ENCODE measurements around the gene NRF1. TPM values are rescaled to one million over a fixed set of nuclear protein-coding genes. Genes with fewer than 3 reads are reported as not detected.
"Not testable (repeated sequence)": the region's sequence is repeated elsewhere in the genome, so short reads cannot be mapped to it uniquely, and the experiment has no call there.

NRF1 gene
- total RNA-seq = 19.3 TPM
- long read RNA-seq, transcript NRF1-205 (11 exons, 3,528 nt) = minor isoform, 15 of 51 reads
- long read RNA-seq, transcript NRF1-201 (11 exons, 2,424 nt) = major isoform, 19 of 51 reads
- long read RNA-seq, partial matches to known transcripts = 1 of 51 reads
- long read RNA-seq, other reads (novel, unspliced or antisense) = 15 of 51 reads

DNA sequence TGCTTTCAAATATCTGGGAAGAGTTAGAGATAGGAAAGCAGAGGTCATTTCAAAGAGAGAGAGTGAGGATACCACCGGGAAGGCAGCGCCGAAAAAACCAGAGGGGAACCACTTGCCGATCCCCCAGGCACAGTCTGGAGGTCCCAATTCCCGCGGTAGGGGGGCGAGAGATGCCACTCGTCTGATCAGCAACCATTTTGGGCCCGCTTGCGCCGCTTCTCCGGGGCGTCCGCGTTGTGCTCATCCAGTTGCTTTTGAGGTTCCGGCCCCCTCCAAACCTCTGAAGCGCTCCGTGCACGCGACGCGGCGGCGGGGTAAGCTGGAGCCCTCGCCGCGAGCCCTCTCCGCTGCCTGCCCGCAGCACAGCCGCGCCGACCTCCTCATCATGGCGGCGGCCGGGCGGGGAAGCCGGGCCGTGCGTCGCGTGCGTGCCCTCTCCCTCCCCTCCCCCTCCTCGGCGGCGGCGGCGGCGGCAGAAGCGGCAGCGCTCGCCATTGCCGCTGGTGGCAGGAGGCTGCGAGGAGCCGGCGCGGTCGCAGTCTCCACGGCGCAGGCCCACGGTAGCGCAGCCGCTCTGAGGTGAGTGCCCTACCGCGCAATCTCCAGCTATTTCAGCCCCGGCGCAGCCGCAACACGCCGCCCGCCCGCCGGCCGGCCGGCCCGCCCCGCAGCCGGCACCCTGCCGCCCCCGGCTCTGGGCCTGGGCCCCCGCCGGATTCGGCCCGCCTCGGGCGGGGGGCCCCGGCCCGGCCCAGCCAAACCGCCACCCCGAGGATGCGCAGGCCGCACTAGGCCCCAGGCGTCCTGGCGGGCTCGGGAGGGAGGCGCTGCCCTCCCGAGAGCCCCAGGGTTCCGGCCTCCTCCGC is at the start of gene NRF1:
NRF1 (plus strand) TSS at position 475 of the 866 bp plus-strand sequence. CDS start 45,632 bp downstream, outside the sequence.
- peak; percentile 97 for ATAC-seq
- Histone ChIP-seq H3K27me3 (no peaks in the 10 kb centered on the region), H3K4me1 (peaks cover 37% of the 10 kb centered on the region), H3K4me3 (peak within 1 kb of the TSS; percentile 78), H3K27ac (peak within 1 kb of the TSS; percentile 96), H3K9me3 (no peaks in the 10 kb centered on the region), H3K36me3 (peaks cover 4% of the 10 kb centered on the region)
- intact Hi-C loops (cut with DNase I) = no loop called here
- TF ChIP-seq, protein P1, sequence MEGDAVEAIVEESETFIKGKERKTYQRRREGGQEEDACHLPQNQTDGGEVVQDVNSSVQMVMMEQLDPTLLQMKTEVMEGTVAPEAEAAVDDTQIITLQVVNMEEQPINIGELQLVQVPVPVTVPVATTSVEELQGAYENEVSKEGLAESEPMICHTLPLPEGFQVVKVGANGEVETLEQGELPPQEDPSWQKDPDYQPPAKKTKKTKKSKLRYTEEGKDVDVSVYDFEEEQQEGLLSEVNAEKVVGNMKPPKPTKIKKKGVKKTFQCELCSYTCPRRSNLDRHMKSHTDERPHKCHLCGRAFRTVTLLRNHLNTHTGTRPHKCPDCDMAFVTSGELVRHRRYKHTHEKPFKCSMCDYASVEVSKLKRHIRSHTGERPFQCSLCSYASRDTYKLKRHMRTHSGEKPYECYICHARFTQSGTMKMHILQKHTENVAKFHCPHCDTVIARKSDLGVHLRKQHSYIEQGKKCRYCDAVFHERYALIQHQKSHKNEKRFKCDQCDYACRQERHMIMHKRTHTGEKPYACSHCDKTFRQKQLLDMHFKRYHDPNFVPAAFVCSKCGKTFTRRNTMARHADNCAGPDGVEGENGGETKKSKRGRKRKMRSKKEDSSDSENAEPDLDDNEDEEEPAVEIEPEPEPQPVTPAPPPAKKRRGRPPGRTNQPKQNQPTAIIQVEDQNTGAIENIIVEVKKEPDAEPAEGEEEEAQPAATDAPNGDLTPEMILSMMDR (IDR thresholded peaks at IDR 0.05) = peak; percentile 35
- DNase-seq = peak; percentile 96

DNA sequence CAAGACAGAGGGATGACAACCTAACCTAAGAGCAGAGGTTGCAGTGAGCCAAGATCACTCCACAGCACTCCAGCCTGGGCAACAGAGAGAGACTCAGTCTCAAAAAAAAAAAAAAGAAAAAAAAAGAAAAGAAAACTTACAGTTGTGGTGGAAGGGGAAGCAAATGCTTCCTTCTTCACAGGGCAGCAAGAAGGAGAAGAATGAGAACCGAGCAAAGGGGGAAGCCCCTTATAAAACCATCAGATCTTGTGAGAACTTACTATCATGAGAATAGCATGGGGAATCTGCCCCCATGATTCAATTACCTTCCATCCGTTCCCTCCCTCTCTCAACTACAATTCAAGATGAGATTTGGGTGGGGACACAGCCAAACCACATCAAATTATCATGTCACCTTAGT is 45.2 kb upstream of the NRF1 start:
- intact Hi-C loops (cut with DNase I); H3K4me3 ChIP-seq: not testable (repeated sequence)

DNA sequence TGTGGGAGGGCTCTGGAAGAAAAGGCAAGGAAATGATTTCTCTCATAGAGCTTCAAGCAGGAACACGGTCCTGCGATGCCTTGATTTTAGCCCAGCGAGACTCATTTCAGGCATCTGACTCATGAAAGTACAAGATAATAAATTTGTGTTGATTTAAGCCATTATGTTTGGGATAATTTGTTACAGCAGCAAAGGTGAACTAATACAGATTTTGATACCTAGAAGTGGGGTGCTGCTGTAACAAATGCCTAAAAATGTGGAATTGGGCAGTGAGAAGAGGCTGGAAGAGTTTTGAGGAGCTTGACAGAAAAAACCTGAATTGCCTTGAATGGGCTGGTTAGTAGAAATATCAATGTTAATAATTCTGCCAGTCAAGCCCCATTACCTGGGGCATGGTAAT is 44.1 kb upstream of the NRF1 start:
- intact Hi-C loops (cut with DNase I) = no loop called here
- TF ChIP-seq, protein P1 (IDR thresholded peaks at IDR 0.05) = no peak
- ATAC-seq = no peak

More for the DNA sequence above, 45.2 kb upstream of the NRF1 start:
- H3K27me3 ChIP-seq = peaks cover 12% of the 10 kb centered on the region
- H3K36me3 ChIP-seq, H3K4me1 ChIP-seq, H3K9me3 ChIP-seq, DNase-seq, ATAC-seq, H3K27ac ChIP-seq: not testable (repeated sequence)

DNA sequence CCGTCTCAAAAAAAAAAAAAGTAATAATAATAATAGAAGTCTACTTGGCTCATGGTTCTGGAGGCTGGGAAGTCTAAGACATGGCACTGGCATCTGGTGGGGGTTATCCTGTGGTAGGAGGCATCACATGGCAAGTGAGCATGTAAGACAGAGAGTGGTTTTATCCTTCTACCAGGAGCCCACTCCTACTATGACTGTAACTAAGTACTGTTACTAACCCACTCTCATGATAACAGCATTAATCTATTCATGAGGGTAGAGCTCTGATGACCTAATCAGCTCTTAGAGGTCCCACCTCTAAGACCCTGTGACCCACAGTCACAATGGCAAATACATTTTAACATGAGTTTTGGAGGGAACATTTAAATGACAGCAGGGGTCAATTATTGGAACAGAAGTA is 43.3 kb upstream of the NRF1 start:
- Histone ChIP-seq H3K9me3 (no peaks in the 10 kb centered on the region), H3K4me3 (no peak overlapping the region), H3K36me3 (no peaks in the 10 kb centered on the region), H3K27ac (no peak overlapping the region), H3K4me1 (no peaks in the 10 kb centered on the region), H3K27me3 (peaks cover 12% of the 10 kb centered on the region)
- intact Hi-C loops (cut with DNase I) = no loop called here
- DNase-seq (no peak), ATAC-seq (no peak)
- TF ChIP-seq, protein P1 (IDR thresholded peaks at IDR 0.05) = no peak

More for the DNA sequence above, 44.1 kb upstream of the NRF1 start:
- no peaks in the 10 kb centered on the region for H3K4me1 ChIP-seq
- H3K9me3 ChIP-seq = no peaks in the 10 kb centered on the region
- H3K36me3 ChIP-seq = no peaks in the 10 kb centered on the region
- no peak overlapping the region for H3K27ac ChIP-seq
- no peak for DNase-seq
- peaks cover 12% of the 10 kb centered on the region for H3K27me3 ChIP-seq
- no peak overlapping the region for H3K4me3 ChIP-seq

DNA sequence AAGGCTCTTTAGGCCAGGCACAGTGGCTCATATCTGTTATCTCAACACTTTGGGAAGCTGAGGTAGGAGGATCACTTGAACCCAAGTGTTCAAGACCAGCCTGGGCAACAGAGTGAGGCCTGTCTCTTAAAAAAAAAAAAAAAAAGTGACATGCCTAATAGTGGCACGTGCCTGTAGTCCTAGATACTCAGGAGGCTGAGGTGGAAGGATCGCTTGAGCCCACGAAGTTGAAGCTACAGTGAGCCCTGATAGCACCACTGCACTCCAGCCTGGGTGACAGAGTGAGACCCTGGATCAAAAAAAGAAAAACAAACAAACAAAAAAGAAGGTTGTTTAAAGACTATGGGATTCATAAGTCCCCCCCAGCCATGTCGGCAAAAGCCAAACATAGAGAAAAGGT is 42.2 kb upstream of the NRF1 start:
- H3K4me3 ChIP-seq = no peak overlapping the region
- no peaks in the 10 kb centered on the region for H3K36me3 ChIP-seq
- H3K27ac ChIP-seq = no peak overlapping the region
- ATAC-seq (no peak), DNase-seq (no peak)
- no peaks in the 10 kb centered on the region for H3K4me1 ChIP-seq
- H3K9me3 ChIP-seq = no peaks in the 10 kb centered on the region
- TF ChIP-seq, protein P1 (IDR thresholded peaks at IDR 0.05) = no peak
- peaks cover 12% of the 10 kb centered on the region for H3K27me3 ChIP-seq
- intact Hi-C loops (cut with DNase I) = no loop called here

DNA sequence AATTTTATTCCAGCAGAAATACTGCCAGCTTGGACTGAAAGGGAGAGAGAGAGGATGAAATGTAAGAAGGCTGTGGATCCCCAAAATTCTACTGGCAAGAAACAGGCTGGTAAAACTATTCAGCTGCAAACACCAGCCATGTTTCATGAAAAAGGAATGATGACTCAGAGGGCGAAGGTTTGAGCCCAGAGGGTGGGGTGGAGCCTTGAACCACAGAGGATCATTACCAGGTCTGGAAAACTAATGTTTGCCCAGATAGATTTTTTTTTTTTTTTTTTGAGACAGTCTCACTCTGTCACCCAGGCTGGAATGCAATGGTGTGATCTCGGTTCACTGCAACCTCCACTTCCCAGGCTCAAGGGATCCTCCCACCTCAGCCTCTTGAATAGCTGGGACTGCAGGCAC is 41.7 kb upstream of the NRF1 start:
- Histone ChIP-seq H3K27me3 (peaks cover 12% of the 10 kb centered on the region), H3K36me3 (no peaks in the 10 kb centered on the region), H3K4me1 (no peaks in the 10 kb centered on the region), H3K27ac (no peak overlapping the region), H3K9me3 (no peaks in the 10 kb centered on the region), H3K4me3 (no peak overlapping the region)
- intact Hi-C loops (cut with DNase I) = no loop called here
- ATAC-seq (no peak), DNase-seq (no peak)
- TF ChIP-seq, protein P1 (IDR thresholded peaks at IDR 0.05) = no peak
